HG03432 (cell line): ENCODE data around the gene LOXL1.
"Not testable (repeated sequence)": the region's sequence is repeated elsewhere in the genome, so short reads cannot be mapped to it uniquely, and the experiment has no call there.

Experiments
- ATAC-seq: cut with Tn5 transposase; IDR thresholded peaks from one replicate; pipeline ENCODE4 v1.9.1; 2021; ENCODE audit warnings: mild to moderate bottlenecking, moderate library complexity; ENCODE audit not compliant: unreplicated experiment

The LOXL1 gene

GRCh38 chr15:73972984-73973682 is 46.9 kb downstream of the LOXL1 start:
- no peak for ATAC-seq

- ATAC-seq, result not testable (repeated sequence)
These were observed 47.5 kb downstream of the LOXL1 start for GRCh38 chr15:73973683-73974200.

GRCh38 chr15:73975440-73976125 is 49.3 kb downstream of the LOXL1 start:
- not testable (repeated sequence) for ATAC-seq

- ATAC-seq, result no peak
These were observed 52.6 kb downstream of the LOXL1 start for GRCh38 chr15:73978896-73979295.

GRCh38 chr15:73979636-73980035 is 53.4 kb downstream of the LOXL1 start:
- ATAC-seq, result no peak

GRCh38 chr15:73981761-73982221 is 55.5 kb downstream of the LOXL1 start:
- ATAC-seq, result no peak

- no peak for ATAC-seq
These were observed 56.1 kb downstream of the LOXL1 start for GRCh38 chr15:73982222-73982962.

GRCh38 chr15:73983211-73983727 is 57.0 kb downstream of the LOXL1 start:
- no peak for ATAC-seq

GRCh38 chr15:73983773-73984172 is 57.5 kb downstream of the LOXL1 start:
- ATAC-seq, result no peak

GRCh38 chr15:73984208-73984979 is 58.1 kb downstream of the LOXL1 start:
- ATAC-seq, result no peak

GRCh38 chr15:73985101-73985873 is 59.0 kb downstream of the LOXL1 start:
- ATAC-seq, result no peak

GRCh38 chr15:73986055-73986775 is 60.0 kb downstream of the LOXL1 start:
- ATAC-seq, result no peak

GRCh38 chr15:73986776-73987056 is 60.5 kb downstream of the LOXL1 start:
- ATAC-seq, result no peak

GRCh38 chr15:73987250-73987649 is 61.0 kb downstream of the LOXL1 start:
- no peak for ATAC-seq

GRCh38 chr15:73987681-73988444 is 61.6 kb downstream of the LOXL1 start:
- no peak for ATAC-seq

GRCh38 chr15:73988445-73988969 is 62.2 kb downstream of the LOXL1 start:
- ATAC-seq, result no peak

- no peak for ATAC-seq
These were observed 62.9 kb downstream of the LOXL1 start for GRCh38 chr15:73989001-73989798.
